ENCODE results near the gene CCM2. TPM values are rescaled to one million over a fixed set of nuclear protein-coding genes. Genes with fewer than 3 reads are reported as not detected.
A peak's percentile ranks its signal among the peaks of the same experiment; 100 is the strongest.

The CCM2 gene
- total RNA-seq, 2 donors from 2014 or later: 94.2 to 109 TPM

GRCh38 chr7:44971902-44972441 is 28.0 kb upstream of the CCM2 start:
- peak overlapping the region; percentile 70 for H3K27ac Mint-ChIP-seq
- H3K4me3 Mint-ChIP-seq: peak overlapping the region; percentile 20 to 47
- ATAC-seq (replicated peaks in 1 of 2) (no peak), DNase-seq (no peak)
- peaks cover 55% of the 10 kb centered on the region for H3K4me1 Mint-ChIP-seq (ENCODE audit: low read depth)
- H3K36me3 Mint-ChIP-seq (ENCODE audit: insufficient read depth in 2 of 2): peaks cover 19 to 44% of the 10 kb centered on the region in 2 donors
- H3K9me3 Mint-ChIP-seq: no peaks in the 10 kb centered on the region
- no peaks in the 10 kb centered on the region for H3K27me3 Mint-ChIP-seq (ENCODE audit: low read depth)

- Mint-ChIP-seq H3K4me1 (ENCODE audit: low read depth) (peaks cover 56% of the 10 kb centered on the region), H3K27ac (peak overlapping the region; percentile 70), H3K4me3 (peak overlapping the region; percentile 20 to 47), H3K36me3 (ENCODE audit: insufficient read depth in 2 of 2) (peaks cover 19 to 46% of the 10 kb centered on the region in 2 donors), H3K27me3 (ENCODE audit: low read depth) (no peaks in the 10 kb centered on the region), H3K9me3 (no peaks in the 10 kb centered on the region)
- no peak for DNase-seq
- ATAC-seq (replicated peaks in 1 of 2): no peak
Observed at GRCh38 chr7:44972562-44972961, 27.4 kb upstream of the CCM2 start.

GRCh38 chr7:44973610-44974401 is 26.2 kb upstream of the CCM2 start:
- peak; percentile 48 to 55 for DNase-seq
- Mint-ChIP-seq H3K4me1 (ENCODE audit: low read depth) (peaks cover 49% of the 10 kb centered on the region), H3K4me3 (peak overlapping the region; percentile 49 to 100), H3K27ac (peak overlapping the region; percentile 85), H3K9me3 (no peaks in the 10 kb centered on the region), H3K27me3 (ENCODE audit: low read depth) (no peaks in the 10 kb centered on the region), H3K36me3 (ENCODE audit: insufficient read depth in 2 of 2) (peaks cover 28 to 49% of the 10 kb centered on the region in 2 donors)
- no peak for ATAC-seq (replicated peaks in 1 of 2)

- no peak for ATAC-seq (replicated peaks in 1 of 2)
Observed at GRCh38 chr7:44974549-44974948, 25.5 kb upstream of the CCM2 start.

GRCh38 chr7:44975331-44976039 is 24.5 kb upstream of the CCM2 start:
- Mint-ChIP-seq H3K9me3 (no peaks in the 10 kb centered on the region), H3K36me3 (ENCODE audit: insufficient read depth in 2 of 2) (peaks cover 28 to 48% of the 10 kb centered on the region in 2 donors), H3K27me3 (ENCODE audit: low read depth) (no peaks in the 10 kb centered on the region), H3K4me3 (peak overlapping the region; percentile 99 to 100), H3K27ac (peak overlapping the region; percentile 88), H3K4me1 (ENCODE audit: low read depth) (peaks cover 65% of the 10 kb centered on the region)
- DNase-seq: no peak
- ATAC-seq (replicated peaks in 1 of 2): no peak

More at GRCh38 chr7:44974549-44974948, 25.5 kb upstream of the CCM2 start:
- Mint-ChIP-seq H3K27me3 (ENCODE audit: low read depth) (no peaks in the 10 kb centered on the region), H3K27ac (peak overlapping the region; percentile 85), H3K9me3 (no peaks in the 10 kb centered on the region), H3K4me3 (peak overlapping the region; percentile 49 to 100), H3K4me1 (ENCODE audit: low read depth) (peaks cover 55% of the 10 kb centered on the region), H3K36me3 (ENCODE audit: insufficient read depth in 2 of 2) (peaks cover 28 to 48% of the 10 kb centered on the region in 2 donors)
- no peak for DNase-seq

GRCh38 chr7:44976040-44976745 is 23.8 kb upstream of the CCM2 start:
- peak overlapping the region; percentile 99 to 100 for H3K4me3 Mint-ChIP-seq
- H3K4me1 Mint-ChIP-seq (ENCODE audit: low read depth): peaks cover 72% of the 10 kb centered on the region
- no peak for ATAC-seq (replicated peaks in 1 of 2)
- H3K9me3 Mint-ChIP-seq: no peaks in the 10 kb centered on the region
- H3K27ac Mint-ChIP-seq: peak overlapping the region; percentile 98
- H3K27me3 Mint-ChIP-seq (ENCODE audit: low read depth): no peaks in the 10 kb centered on the region
- peak in 1 of 2 donors; percentile 7 for DNase-seq
- peaks cover 28 to 48% of the 10 kb centered on the region in 2 donors for H3K36me3 Mint-ChIP-seq (ENCODE audit: insufficient read depth in 2 of 2)

- peak in 1 of 2 donors; percentile 6 for DNase-seq
- Mint-ChIP-seq H3K9me3 (no peaks in the 10 kb centered on the region), H3K4me3 (peak overlapping the region; percentile 99 to 100), H3K4me1 (ENCODE audit: low read depth) (peaks cover 74% of the 10 kb centered on the region), H3K27me3 (ENCODE audit: low read depth) (no peaks in the 10 kb centered on the region), H3K36me3 (ENCODE audit: insufficient read depth in 2 of 2) (peaks cover 28 to 47% of the 10 kb centered on the region in 2 donors), H3K27ac (peak overlapping the region; percentile 98)
- no peak for ATAC-seq (replicated peaks in 1 of 2)
Observed at GRCh38 chr7:44976746-44977196, 23.2 kb upstream of the CCM2 start.

GRCh38 chr7:44977304-44977958 is 22.6 kb upstream of the CCM2 start:
- peak; percentile 90 to 93 for DNase-seq

GRCh38 chr7:44977959-44978335 is 22.1 kb upstream of the CCM2 start:
- Mint-ChIP-seq H3K9me3 (no peaks in the 10 kb centered on the region), H3K4me3 (peak overlapping the region; percentile 99 to 100), H3K4me1 (ENCODE audit: low read depth) (peaks cover 74% of the 10 kb centered on the region), H3K36me3 (ENCODE audit: insufficient read depth in 2 of 2) (peaks cover 29 to 49% of the 10 kb centered on the region in 2 donors), H3K27me3 (ENCODE audit: low read depth) (no peaks in the 10 kb centered on the region), H3K27ac (peak overlapping the region; percentile 94)
- ATAC-seq (replicated peaks in 1 of 2) (no peak), DNase-seq (peak in 1 of 2 donors; percentile 57)

More at GRCh38 chr7:44977304-44977958, 22.6 kb upstream of the CCM2 start:
- no peaks in the 10 kb centered on the region for H3K9me3 Mint-ChIP-seq
- H3K27ac Mint-ChIP-seq: peak overlapping the region; percentile 98
- no peaks in the 10 kb centered on the region for H3K27me3 Mint-ChIP-seq (ENCODE audit: low read depth)
- ATAC-seq (replicated peaks in 1 of 2): peak; percentile 57 to 60
- peaks cover 74% of the 10 kb centered on the region for H3K4me1 Mint-ChIP-seq (ENCODE audit: low read depth)
- H3K36me3 Mint-ChIP-seq (ENCODE audit: insufficient read depth in 2 of 2): peaks cover 26 to 47% of the 10 kb centered on the region in 2 donors
- peak overlapping the region; percentile 99 to 100 for H3K4me3 Mint-ChIP-seq

- ATAC-seq (replicated peaks in 1 of 2): peak; percentile 69 to 71
- peak; percentile 95 to 97 for DNase-seq
- peak within 1 kb of the TSS; percentile 94 for H3K27ac Mint-ChIP-seq
- peaks cover 34 to 51% of the 10 kb centered on the region in 2 donors for H3K36me3 Mint-ChIP-seq (ENCODE audit: insufficient read depth in 2 of 2)
- H3K9me3 Mint-ChIP-seq: no peaks in the 10 kb centered on the region
- H3K4me1 Mint-ChIP-seq (ENCODE audit: low read depth): peaks cover 74% of the 10 kb centered on the region
- H3K4me3 Mint-ChIP-seq: peak within 1 kb of the TSS; percentile 99 to 100
- no peaks in the 10 kb centered on the region for H3K27me3 Mint-ChIP-seq (ENCODE audit: low read depth)
Observed at GRCh38 chr7:44978511-44979366, 21.3 kb upstream of the CCM2 start, which contains the start of gene MYO1G. MYO1G (minus strand) TSS chr7:44979015; CDS start chr7:44978961, 54 bp downstream.

Data from activated T-cell treated with anti-CD3 and anti-CD28 coated beads, Interleukin-2, amount 50 U/mL, for 72 hours (primary cell).